A549 (cell line): ENCODE data around the gene CFB.
"Not testable (repeated sequence)": the region's sequence is repeated elsewhere in the genome, so short reads cannot be mapped to it uniquely, and the experiment has no call there.

ENCODE experiments used
- EHF ChIP-seq: fragments of 250-450 bp; sonication (Bioruptor Pico); IDR thresholded peaks from 2 replicates; pipeline ENCODE4 v1.5.0; 2020; ENCODE audit warnings: mild to moderate bottlenecking
- RFX5 ChIP-seq: fragments of 450-650 bp; IDR thresholded peaks from 2 replicates; pipeline ENCODE4 v1.7.1; 2014; ENCODE audit warnings: antibody characterized with exemption, mild to moderate bottlenecking, moderate library complexity
- TF ChIP-seq, protein P1 (sequence below): fragments of >200 bp; sonication (Bioruptor Twin); formaldehyde crosslinking; IDR thresholded peaks from 3 replicates; pipeline ENCODE4 v1.5.1; 2016

GRCh38 chr6:31906727-31907126, 39.2 kb upstream of the CFB start:
- TF ChIP-seq EHF (CRISPR knock-in tag); RFX5: not testable (repeated sequence)
- TF ChIP-seq, protein P1, sequence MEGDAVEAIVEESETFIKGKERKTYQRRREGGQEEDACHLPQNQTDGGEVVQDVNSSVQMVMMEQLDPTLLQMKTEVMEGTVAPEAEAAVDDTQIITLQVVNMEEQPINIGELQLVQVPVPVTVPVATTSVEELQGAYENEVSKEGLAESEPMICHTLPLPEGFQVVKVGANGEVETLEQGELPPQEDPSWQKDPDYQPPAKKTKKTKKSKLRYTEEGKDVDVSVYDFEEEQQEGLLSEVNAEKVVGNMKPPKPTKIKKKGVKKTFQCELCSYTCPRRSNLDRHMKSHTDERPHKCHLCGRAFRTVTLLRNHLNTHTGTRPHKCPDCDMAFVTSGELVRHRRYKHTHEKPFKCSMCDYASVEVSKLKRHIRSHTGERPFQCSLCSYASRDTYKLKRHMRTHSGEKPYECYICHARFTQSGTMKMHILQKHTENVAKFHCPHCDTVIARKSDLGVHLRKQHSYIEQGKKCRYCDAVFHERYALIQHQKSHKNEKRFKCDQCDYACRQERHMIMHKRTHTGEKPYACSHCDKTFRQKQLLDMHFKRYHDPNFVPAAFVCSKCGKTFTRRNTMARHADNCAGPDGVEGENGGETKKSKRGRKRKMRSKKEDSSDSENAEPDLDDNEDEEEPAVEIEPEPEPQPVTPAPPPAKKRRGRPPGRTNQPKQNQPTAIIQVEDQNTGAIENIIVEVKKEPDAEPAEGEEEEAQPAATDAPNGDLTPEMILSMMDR: not testable (repeated sequence)
